Suprapubic skin (tissue), 4 donors: Measurements from ENCODE around the gene ADAMTS12. TPM values are rescaled to one million over a fixed set of nuclear protein-coding genes. Genes with fewer than 3 reads are reported as not detected.

Source experiments
- DNase-seq, 2 donors: peaks; one replicate each; pipeline ENCODE4 v3.0.0-alpha.2; 2019; ENCODE audit warnings: low spot score in 2 of 2
- H3K27ac ChIP-seq: fragments of 200-600 bp; sonication (generic); one replicate; pipeline ENCODE4 v1.5.1; 2019
- H3K27me3 ChIP-seq: fragments of 200-600 bp; sonication (generic); one replicate; pipeline ENCODE4 v1.5.1; 2019
- H3K36me3 ChIP-seq: fragments of 200-600 bp; sonication (generic); one replicate; pipeline ENCODE4 v1.5.1; 2019
- H3K4me1 ChIP-seq: fragments of 200-600 bp; sonication (generic); one replicate; pipeline ENCODE4 v1.5.1; 2019
- H3K4me3 ChIP-seq: fragments of 200-600 bp; sonication (generic); one replicate; pipeline ENCODE4 v1.5.1; 2019; ENCODE audit warnings: mild to moderate bottlenecking
- H3K9me3 ChIP-seq: fragments of 200-600 bp; sonication (generic); one replicate; pipeline ENCODE4 v1.5.1; 2019
- CTCF ChIP-seq, 2 donors: fragments of 200-600 bp in 1 of 2; fragments of 450-650 bp in 1 of 2; sonication (generic) in 1 of 2; IDR thresholded peaks; one replicate each; pipeline ENCODE4 v1.5.1; 2016 to 2019; ENCODE audit warnings: antibody characterized with exemption in 2 of 2, mild to moderate bottlenecking in 1 of 2, moderate library complexity in 1 of 2
- EP300 ChIP-seq: sonication (generic); formaldehyde crosslinking; IDR thresholded peaks from one replicate; pipeline ENCODE4 v1.6.1; 2017; ENCODE audit warnings: antibody characterized with exemption
- POLR2A ChIP-seq, 2 donors: fragments of 450-650 bp; IDR thresholded peaks; one replicate each; pipeline ENCODE4 v1.6.1; 2017; ENCODE audit warnings: antibody characterized with exemption in 2 of 2, mild to moderate bottlenecking in 2 of 2, moderate library complexity in 2 of 2
- POLR2AphosphoS5 ChIP-seq, 3 donors: sonication (generic); formaldehyde crosslinking; IDR thresholded peaks; one replicate each; pipeline ENCODE4 v1.6.1; 2017; ENCODE audit warnings: antibody characterized with exemption in 3 of 3
- WGBS: methylation state at CpG from one replicate; pipeline ENCODE4 v1.1.5; 2018; 5-methylcytosine and 5-hydroxymethylcytosine counted together
- total RNA-seq, 4 donors: library from RNA; depleted of rRNA; stranded (reverse); fragments of >200 nt; gene quantifications; one replicate each; pipeline ENCODE4 v1.1.0, GENCODE V29; 2016

The ADAMTS12 gene
- total RNA-seq, 4 donors from 2014 or later, result 0.26 to 1.3 (median 0.57) TPM

GRCh38 chr5:33934176-33934575 lies 42.4 kb upstream of the ADAMTS12 start:
- H3K4me1 ChIP-seq, result peaks cover 16% of the 10 kb centered on the region
- no peaks in the 10 kb centered on the region for H3K9me3 ChIP-seq
- 87% methylated on average over 1 of the region's 1 CpG for WGBS
- TF ChIP-seq POLR2A (IDR thresholded peaks at IDR 0.05) (no peak), EP300 (no peak), POLR2AphosphoS5 (IDR thresholded peaks at IDR 0.05) (no peak), CTCF (IDR thresholded peaks at IDR 0.05) (no peak)
- H3K4me3 ChIP-seq, result no peak overlapping the region
- DNase-seq, result no peak
- peaks cover 36% of the 10 kb centered on the region for H3K27me3 ChIP-seq
- no peaks in the 10 kb centered on the region for H3K36me3 ChIP-seq
- H3K27ac ChIP-seq, result no peak overlapping the region

- TF ChIP-seq CTCF (IDR thresholded peaks at IDR 0.05), result no peak
- TF ChIP-seq POLR2A (IDR thresholded peaks at IDR 0.05), result no peak
- TF ChIP-seq EP300, result no peak
- no peak for TF ChIP-seq POLR2AphosphoS5 (IDR thresholded peaks at IDR 0.05)
- DNase-seq, result no peak
- Histone ChIP-seq H3K27me3 (peaks cover 32% of the 10 kb centered on the region), H3K36me3 (no peaks in the 10 kb centered on the region), H3K4me1 (peaks cover 16% of the 10 kb centered on the region), H3K4me3 (no peak overlapping the region), H3K9me3 (no peaks in the 10 kb centered on the region), H3K27ac (no peak overlapping the region)
- 92% methylated on average over 3 of the region's 3 CpGs for WGBS
These were observed 42.0 kb upstream of the ADAMTS12 start for GRCh38 chr5:33933723-33934169.

- Histone ChIP-seq H3K36me3 (no peaks in the 10 kb centered on the region), H3K27me3 (peaks cover 6% of the 10 kb centered on the region), H3K27ac (no peak overlapping the region), H3K4me3 (no peak overlapping the region), H3K4me1 (peaks cover 5% of the 10 kb centered on the region), H3K9me3 (no peaks in the 10 kb centered on the region)
- no peak for TF ChIP-seq POLR2AphosphoS5 (IDR thresholded peaks at IDR 0.05)
- no peak for TF ChIP-seq POLR2A (IDR thresholded peaks at IDR 0.05)
- no peak for TF ChIP-seq CTCF (IDR thresholded peaks at IDR 0.05)
- TF ChIP-seq EP300, result no peak
- DNase-seq, result no peak
- 81% methylated on average over 5 of the region's 5 CpGs for WGBS
These were observed 39.3 kb upstream of the ADAMTS12 start for GRCh38 chr5:33931136-33931535.

GRCh38 chr5:33929925-33930690 lies 38.3 kb upstream of the ADAMTS12 start:
- Histone ChIP-seq H3K4me3 (no peak overlapping the region), H3K27ac (no peak overlapping the region), H3K36me3 (no peaks in the 10 kb centered on the region), H3K9me3 (no peaks in the 10 kb centered on the region), H3K27me3 (no peaks in the 10 kb centered on the region), H3K4me1 (no peaks in the 10 kb centered on the region)
- DNase-seq, result no peak
- TF ChIP-seq EP300, result no peak
- TF ChIP-seq CTCF (IDR thresholded peaks at IDR 0.05), result no peak
- no peak for TF ChIP-seq POLR2A (IDR thresholded peaks at IDR 0.05)
- no peak for TF ChIP-seq POLR2AphosphoS5 (IDR thresholded peaks at IDR 0.05)
- WGBS, result 91% methylated on average over 6 of the region's 6 CpGs

GRCh38 chr5:33928283-33928682 lies 36.5 kb upstream of the ADAMTS12 start:
- Histone ChIP-seq H3K27ac (no peak overlapping the region), H3K4me3 (no peak overlapping the region), H3K9me3 (no peaks in the 10 kb centered on the region), H3K36me3 (no peaks in the 10 kb centered on the region), H3K27me3 (no peaks in the 10 kb centered on the region), H3K4me1 (no peaks in the 10 kb centered on the region)
- TF ChIP-seq CTCF (IDR thresholded peaks at IDR 0.05) (no peak), POLR2AphosphoS5 (IDR thresholded peaks at IDR 0.05) (no peak), EP300 (no peak), POLR2A (IDR thresholded peaks at IDR 0.05) (no peak)
- 65% methylated on average over 2 of the region's 2 CpGs for WGBS
- DNase-seq, result no peak
